ENCODE results near the gene ARHGEF12.

Gene ARHGEF12

GRCh38 chr11:120316880-120317688, 19.1 kb upstream of the ARHGEF12 start:
- no peak for DNase-seq (ENCODE audit: low read depth in 2 of 2)

GRCh38 chr11:120317689-120318480, 18.3 kb upstream of the ARHGEF12 start:
- no peak for DNase-seq (ENCODE audit: low read depth in 2 of 2)

GRCh38 chr11:120318906-120319305, 17.3 kb upstream of the ARHGEF12 start:
- DNase-seq (ENCODE audit: low read depth in 2 of 2): no peak

- no peak for DNase-seq (ENCODE audit: low read depth in 2 of 2)
These were observed 11.0 kb upstream of the ARHGEF12 start, which contains the start of gene TLCD5 for GRCh38 chr11:120324932-120325810. TLCD5 (plus strand) TSS chr11:120325299; CDS start chr11:120327442, 2,143 bp downstream.

GRCh38 chr11:120326228-120326627, 10.0 kb upstream of the ARHGEF12 start:
- no peak for DNase-seq (ENCODE audit: low read depth in 2 of 2)

- DNase-seq (ENCODE audit: low read depth in 2 of 2): no peak
These were observed 9.3 kb upstream of the ARHGEF12 start for GRCh38 chr11:120326845-120327281.

GRCh38 chr11:120327311-120327710, 8.9 kb upstream of the ARHGEF12 start:
- no peak for DNase-seq (ENCODE audit: low read depth in 2 of 2)

GRCh38 chr11:120329556-120329955, 6.7 kb upstream of the ARHGEF12 start:
- DNase-seq (ENCODE audit: low read depth in 2 of 2): no peak

GRCh38 chr11:120330045-120330444, 6.2 kb upstream of the ARHGEF12 start:
- DNase-seq (ENCODE audit: low read depth in 2 of 2): no peak

- no peak for DNase-seq (ENCODE audit: low read depth in 2 of 2)
These were observed 4.8 kb upstream of the ARHGEF12 start for GRCh38 chr11:120331301-120331996.

GRCh38 chr11:120332822-120333716, 3.1 kb upstream of the ARHGEF12 start:
- no peak for DNase-seq (ENCODE audit: low read depth in 2 of 2)

GRCh38 chr11:120333801-120334200, 2.4 kb upstream of the ARHGEF12 start:
- no peak for DNase-seq (ENCODE audit: low read depth in 2 of 2)

GRCh38 chr11:120334332-120334731, 1.9 kb upstream of the ARHGEF12 start:
- DNase-seq (ENCODE audit: low read depth in 2 of 2): no peak

- peak; percentile 42 for DNase-seq (ENCODE audit: low read depth in 2 of 2)
These were observed 1.2 kb upstream of the ARHGEF12 start for GRCh38 chr11:120334894-120335462.

- no peak for DNase-seq (ENCODE audit: low read depth in 2 of 2)
These were observed 681 bp upstream of the ARHGEF12 start for GRCh38 chr11:120335556-120335907.

- no peak for DNase-seq (ENCODE audit: low read depth in 2 of 2)
These were observed 585 bp downstream of the ARHGEF12 start for GRCh38 chr11:120336641-120337354.

- no peak for DNase-seq (ENCODE audit: low read depth in 2 of 2)
These were observed 1.3 kb downstream of the ARHGEF12 start for GRCh38 chr11:120337355-120338106.
